NB4 (cell line): ENCODE data around the gene C10orf105.
A peak's percentile ranks its signal among the peaks of the same experiment; 100 is the strongest.

Experiments
- MYC ChIP-seq: IDR thresholded peaks from 2 replicates; pipeline ENCODE4 v1.6.1; 2011; ENCODE audit warnings: low read depth, low read length
- POLR2A ChIP-seq: IDR thresholded peaks from 2 replicates; pipeline ENCODE4 v1.6.1; 2011; ENCODE audit warnings: mild to moderate bottlenecking; ENCODE audit not compliant: insufficient read length; ENCODE audit errors: extremely low read depth
- TF ChIP-seq, protein P1 (sequence below): IDR thresholded peaks from one replicate; pipeline ENCODE4 v1.5.1; 2012; ENCODE audit warnings: low read depth, low read length
- TF ChIP-seq, protein P2 (sequence below): IDR thresholded peaks from 2 replicates; pipeline ENCODE4 v1.6.1; 2011; ENCODE audit warnings: low read depth, low read length

GRCh38 chr10:71694567-71694968, 25.0 kb downstream of the C10orf105 start:
- no peak for TF ChIP-seq POLR2A
- TF ChIP-seq, protein P1, sequence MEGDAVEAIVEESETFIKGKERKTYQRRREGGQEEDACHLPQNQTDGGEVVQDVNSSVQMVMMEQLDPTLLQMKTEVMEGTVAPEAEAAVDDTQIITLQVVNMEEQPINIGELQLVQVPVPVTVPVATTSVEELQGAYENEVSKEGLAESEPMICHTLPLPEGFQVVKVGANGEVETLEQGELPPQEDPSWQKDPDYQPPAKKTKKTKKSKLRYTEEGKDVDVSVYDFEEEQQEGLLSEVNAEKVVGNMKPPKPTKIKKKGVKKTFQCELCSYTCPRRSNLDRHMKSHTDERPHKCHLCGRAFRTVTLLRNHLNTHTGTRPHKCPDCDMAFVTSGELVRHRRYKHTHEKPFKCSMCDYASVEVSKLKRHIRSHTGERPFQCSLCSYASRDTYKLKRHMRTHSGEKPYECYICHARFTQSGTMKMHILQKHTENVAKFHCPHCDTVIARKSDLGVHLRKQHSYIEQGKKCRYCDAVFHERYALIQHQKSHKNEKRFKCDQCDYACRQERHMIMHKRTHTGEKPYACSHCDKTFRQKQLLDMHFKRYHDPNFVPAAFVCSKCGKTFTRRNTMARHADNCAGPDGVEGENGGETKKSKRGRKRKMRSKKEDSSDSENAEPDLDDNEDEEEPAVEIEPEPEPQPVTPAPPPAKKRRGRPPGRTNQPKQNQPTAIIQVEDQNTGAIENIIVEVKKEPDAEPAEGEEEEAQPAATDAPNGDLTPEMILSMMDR: no peak
- TF ChIP-seq, protein P2, sequence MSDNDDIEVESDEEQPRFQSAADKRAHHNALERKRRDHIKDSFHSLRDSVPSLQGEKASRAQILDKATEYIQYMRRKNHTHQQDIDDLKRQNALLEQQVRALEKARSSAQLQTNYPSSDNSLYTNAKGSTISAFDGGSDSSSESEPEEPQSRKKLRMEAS: peak; percentile 74
- TF ChIP-seq MYC: peak; percentile 50; the same call in 1 of the 2 replicates
